AG08396 (cell line): ENCODE results near the gene ACSL3.
A peak's percentile ranks its signal among the peaks of the same experiment; 100 is the strongest.
"Not testable (repeated sequence)": the region's sequence is repeated elsewhere in the genome, so short reads cannot be mapped to it uniquely, and the experiment has no call there.

ENCODE experiments used
- DNase-seq: peaks from one replicate; pipeline ENCODE4 v3.0.0; 2012; ENCODE audit warnings: low spot score, mixed read lengths

Gene ACSL3

GRCh38 chr2:222854773-222855700, 5.8 kb upstream of the ACSL3 start:
- DNase-seq, result no peak

- DNase-seq, result no peak
Measured at GRCh38 chr2:222859786-222860612, 837 bp upstream of the ACSL3 start.

- no peak for DNase-seq
Measured at GRCh38 chr2:222861411-222862105, 722 bp downstream of the ACSL3 start.

GRCh38 chr2:222862106-222862908, 1.5 kb downstream of the ACSL3 start:
- DNase-seq, result peak; percentile 44

- DNase-seq, result no peak
Measured at GRCh38 chr2:222862909-222863544, 2.2 kb downstream of the ACSL3 start.

GRCh38 chr2:222864296-222864695, 3.5 kb downstream of the ACSL3 start:
- peak; percentile 54 for DNase-seq

- no peak for DNase-seq
Measured at GRCh38 chr2:222865301-222865700, 4.5 kb downstream of the ACSL3 start.

- no peak for DNase-seq
Measured at GRCh38 chr2:222866358-222866960, 5.6 kb downstream of the ACSL3 start.

GRCh38 chr2:222868560-222869251, 7.9 kb downstream of the ACSL3 start:
- DNase-seq, result not testable (repeated sequence)

- no peak for DNase-seq
Measured at GRCh38 chr2:222869252-222869560, 8.4 kb downstream of the ACSL3 start.

GRCh38 chr2:222871291-222871690, 10.5 kb downstream of the ACSL3 start:
- no peak for DNase-seq

GRCh38 chr2:222872551-222872950, 11.7 kb downstream of the ACSL3 start:
- DNase-seq, result no peak

GRCh38 chr2:222875482-222875881, 14.6 kb downstream of the ACSL3 start:
- DNase-seq, result no peak

- DNase-seq, result no peak
Measured at GRCh38 chr2:222876947-222877346, 16.1 kb downstream of the ACSL3 start.

- no peak for DNase-seq
Measured at GRCh38 chr2:222877556-222878300, 16.9 kb downstream of the ACSL3 start.

GRCh38 chr2:222878301-222878876, 17.6 kb downstream of the ACSL3 start:
- DNase-seq, result no peak

- DNase-seq, result no peak
Measured at GRCh38 chr2:222878877-222879603, 18.2 kb downstream of the ACSL3 start.

GRCh38 chr2:222879604-222879933, 18.7 kb downstream of the ACSL3 start:
- DNase-seq, result no peak
